H1 (cell line): Measurements from ENCODE around the gene MARK1. TPM values are rescaled to one million over a fixed set of nuclear protein-coding genes. Genes with fewer than 3 reads are reported as not detected.

ENCODE experiments used
- SUZ12 ChIP-seq: fragments of 200-600 bp; sonication (generic); IDR thresholded peaks from 2 replicates; pipeline ENCODE4 v1.6.1; 2012; ENCODE audit warnings: mild to moderate bottlenecking, inconsistent platforms, low read length, moderate library complexity, mixed read lengths
- polyA plus RNA-seq, 7 experiments: library from polyadenylated mRNA; depleted of rRNA in 3 of 7; stranded (reverse) in 5 of 7; unstranded in 2 of 7; fragments of >200 nt in 5 of 7; fragments of 200-250 nt in 2 of 7; gene quantifications; 1 replicate in 5 of 7; 2 replicates in 1 of 7; 4 replicates in 1 of 7; pipeline versions ENCODE4 v1.2.1 to v1.2.3, GENCODE V29; 2011 to 2013; ENCODE audit warnings: missing spikeins in 2 of 7, mixed read lengths in 2 of 7
- total RNA-seq: library from RNA; stranded (reverse); fragmentation: NEBNext Ultra II Directional; extraction: Animal tissue kit (Norgen Biotek cat#: 25700); gene quantifications from 2 replicates; pipeline ENCODE4 v1.2.1, GENCODE V29; 2021

Gene MARK1
- total and polyA plus RNA-seq, 2 of the 8 experiments (the other 6 are each of a cell fraction or from before 2014, with no cell fraction given) = 5.5 to 20.5 TPM

- no peak for TF ChIP-seq SUZ12
These were observed 28.7 kb downstream of the MARK1 start (continued) for GRCh38 chr1:220556641-220557040.
